ENCODE results near the gene ICAM3. TPM values are rescaled to one million over a fixed set of nuclear protein-coding genes. Genes with fewer than 3 reads are reported as not detected.
A peak's percentile ranks its signal among the peaks of the same experiment; 100 is the strongest.
"Not testable (repeated sequence)": the region's sequence is repeated elsewhere in the genome, so short reads cannot be mapped to it uniquely, and the experiment has no call there.

ICAM3 gene
- total RNA-seq, 2 experiments from 2014 or later = 125 to 132 TPM

GRCh38 chr19:10339977-10340376 lies 553 bp upstream of the ICAM3 start:
- ChIA-PET POLR2A (interaction anchor here (1.3 kb wide), 1 partner anchor 69 kb away, joined by 5 read pairs; the partner anchor contains the start of gene ICAM1), CTCF (interaction anchor here (1.6 kb wide), 1 partner anchor 51 kb away, joined by 3 read pairs; no protein-coding TSS in a partner anchor)
- Mint-ChIP-seq H3K27me3 (no peaks in the 10 kb centered on the region), H3K4me3 (peak overlapping the region; percentile 86), H3K27ac (peak overlapping the region; percentile 90), H3K9me3 (no peaks in the 10 kb centered on the region), H3K4me1 (ENCODE audit: low read depth) (peaks cover 27% of the 10 kb centered on the region), H3K36me3 (peaks cover 7% of the 10 kb centered on the region)
- DNase-seq = no peak
- intact Hi-C loops (cut with micrococcal nuclease) = loop anchor here (10.0 kb wide), 1 partner anchor 145 kb away; the partner anchor contains the start of gene DNMT1

GRCh38 chr19:10338940-10339339 lies 484 bp downstream of the ICAM3 start:
- H3K4me1 Mint-ChIP-seq (ENCODE audit: low read depth) = peaks cover 33% of the 10 kb centered on the region
- ChIA-PET CTCF (interaction anchor here (0.6 to 1.0 kb wide), 2 partner anchors 69 to 235 kb away, joined by 4 read pairs; no protein-coding TSS in a partner anchor), POLR2A (no interaction called here)
- H3K9me3 Mint-ChIP-seq = no peaks in the 10 kb centered on the region
- intact Hi-C loops (cut with micrococcal nuclease) = loop anchor here (10.0 kb wide), 1 partner anchor 144 kb away; the partner anchor contains the start of gene DNMT1
- DNase-seq = peak; percentile 48
- H3K27ac Mint-ChIP-seq = peak overlapping the region; percentile 90
- peaks cover 10% of the 10 kb centered on the region for H3K36me3 Mint-ChIP-seq
- no peaks in the 10 kb centered on the region for H3K27me3 Mint-ChIP-seq
- H3K4me3 Mint-ChIP-seq = peak overlapping the region; percentile 86

GRCh38 chr19:10336725-10337124 lies 2.7 kb downstream of the ICAM3 start:
- H3K9me3 Mint-ChIP-seq, H3K27me3 Mint-ChIP-seq, DNase-seq, H3K4me3 Mint-ChIP-seq, H3K27ac Mint-ChIP-seq, POLR2A ChIA-PET: not testable (repeated sequence)
- peaks cover 26% of the 10 kb centered on the region for H3K36me3 Mint-ChIP-seq
- intact Hi-C loops (cut with micrococcal nuclease) = loop anchor here (10.0 kb wide), 1 partner anchor 142 kb away; the partner anchor contains the start of gene DNMT1
- CTCF ChIA-PET = interaction anchor here (2.1 kb wide), 1 partner anchor 52 kb away, joined by 4 read pairs; no protein-coding TSS in a partner anchor
- H3K4me1 Mint-ChIP-seq (ENCODE audit: low read depth) = peaks cover 51% of the 10 kb centered on the region

GRCh38 chr19:10335352-10335985 lies 4.0 kb downstream of the ICAM3 start:
- Mint-ChIP-seq H3K4me3 (no peak overlapping the region), H3K27me3 (no peaks in the 10 kb centered on the region), H3K9me3 (no peaks in the 10 kb centered on the region), H3K36me3 (peaks cover 26% of the 10 kb centered on the region), H3K27ac (no peak overlapping the region), H3K4me1 (ENCODE audit: low read depth) (peaks cover 51% of the 10 kb centered on the region)
- no peak for DNase-seq
- POLR2A ChIA-PET = interaction anchor here (0.5 kb wide), 1 partner anchor 474 kb away, joined by 3 read pairs; no protein-coding TSS in a partner anchor
- CTCF ChIA-PET = no interaction called here
- intact Hi-C loops (cut with micrococcal nuclease) = loop anchor here (10.0 kb wide), 1 partner anchor 141 kb away; the partner anchor contains the start of gene DNMT1

- no peaks in the 10 kb centered on the region for H3K27me3 Mint-ChIP-seq
- intact Hi-C loops (cut with micrococcal nuclease) = loop anchor here (10.0 kb wide), 1 partner anchor 140 kb away; the partner anchor contains the start of gene DNMT1
- peak overlapping the region; percentile 95 for H3K4me3 Mint-ChIP-seq
- H3K36me3 Mint-ChIP-seq = peaks cover 32% of the 10 kb centered on the region
- H3K9me3 Mint-ChIP-seq = no peaks in the 10 kb centered on the region
- DNase-seq = peak; percentile 71
- H3K27ac Mint-ChIP-seq = no peak overlapping the region
- CTCF ChIA-PET = interaction anchor here (1.2 to 2.0 kb wide), 4 partner anchors 20 to 65 kb away, joined by 3 to 12 read pairs (median 5); no protein-coding TSS in a partner anchor
- POLR2A ChIA-PET = interaction anchor here (0.6 to 1.3 kb wide), 3 partner anchors 10 to 67 kb away, joined by 3 read pairs; no protein-coding TSS in a partner anchor
- peaks cover 51% of the 10 kb centered on the region for H3K4me1 Mint-ChIP-seq (ENCODE audit: low read depth)
Measured at GRCh38 chr19:10334588-10335351, 4.7 kb downstream of the ICAM3 start.

GRCh38 chr19:10333758-10334587 lies 5.5 kb downstream of the ICAM3 start:
- Mint-ChIP-seq H3K9me3 (no peaks in the 10 kb centered on the region), H3K4me3 (peak overlapping the region; percentile 95), H3K4me1 (ENCODE audit: low read depth) (peaks cover 45% of the 10 kb centered on the region), H3K36me3 (peaks cover 36% of the 10 kb centered on the region), H3K27me3 (no peaks in the 10 kb centered on the region), H3K27ac (peak overlapping the region; percentile 96)
- DNase-seq = no peak
- intact Hi-C loops (cut with micrococcal nuclease) = loop anchor here (1.0 to 10.0 kb wide), 4 partner anchors 17 to 139 kb away; partner anchors contain the start of genes DNMT1, FDX2, ICAM1 and TYK2
- ChIA-PET POLR2A (interaction anchor here (0.6 to 2.3 kb wide), 10 partner anchors 11 to 368 kb away, joined by 3 to 23 read pairs (median 3); partner anchors contain the start of genes CDC37 and ICAM1), CTCF (interaction anchor here (0.8 to 2.0 kb wide), 9 partner anchors 20 to 306 kb away, joined by 3 to 12 read pairs (median 3); no protein-coding TSS in a partner anchor)

- no peaks in the 10 kb centered on the region for H3K9me3 Mint-ChIP-seq
- ChIA-PET CTCF (interaction anchor here (0.8 to 2.0 kb wide), 9 partner anchors 21 to 305 kb away, joined by 3 to 12 read pairs (median 3); no protein-coding TSS in a partner anchor), POLR2A (interaction anchor here (0.6 to 2.3 kb wide), 7 partner anchors 16 to 369 kb away, joined by 3 to 23 read pairs (median 4); partner anchors contain the start of genes CDC37 and ICAM1)
- peaks cover 37% of the 10 kb centered on the region for H3K4me1 Mint-ChIP-seq (ENCODE audit: low read depth)
- peaks cover 36% of the 10 kb centered on the region for H3K36me3 Mint-ChIP-seq
- peak within 1 kb of the TSS; percentile 95 for H3K4me3 Mint-ChIP-seq
- DNase-seq = peak; percentile 99
- H3K27me3 Mint-ChIP-seq = no peaks in the 10 kb centered on the region
- peak within 1 kb of the TSS; percentile 96 for H3K27ac Mint-ChIP-seq
- intact Hi-C loops (cut with micrococcal nuclease) = loop anchor here (1.0 to 10.0 kb wide), 4 partner anchors 16 to 138 kb away; partner anchors contain the start of genes DNMT1, FDX2, ICAM1 and TYK2
Measured at GRCh38 chr19:10332965-10333757, 6.3 kb downstream of the ICAM3 start, which contains the start of gene RAVER1. Gene RAVER1, minus strand, starts transcription at chr19:10333529. Its CDS starts 22 bp downstream, at chr19:10333507.

GRCh38 chr19:10332158-10332964 lies 7.1 kb downstream of the ICAM3 start:
- intact Hi-C loops (cut with micrococcal nuclease) = loop anchor here (2.0 to 10.0 kb wide), 2 partner anchors 16 to 138 kb away; partner anchors contain the start of genes DNMT1 and FDX2
- H3K4me1 Mint-ChIP-seq (ENCODE audit: low read depth) = peaks cover 36% of the 10 kb centered on the region
- DNase-seq = no peak
- POLR2A ChIA-PET = interaction anchor here (1.3 to 2.3 kb wide), 3 partner anchors 41 to 71 kb away, joined by 3 to 23 read pairs (median 4); partner anchors contain the start of genes CDC37 and ICAM1
- peaks cover 43% of the 10 kb centered on the region for H3K36me3 Mint-ChIP-seq
- peak overlapping the region; percentile 95 for H3K4me3 Mint-ChIP-seq
- peak overlapping the region; percentile 96 for H3K27ac Mint-ChIP-seq
- no peaks in the 10 kb centered on the region for H3K9me3 Mint-ChIP-seq
- CTCF ChIA-PET = interaction anchor here (0.9 to 2.8 kb wide), 4 partner anchors 57 to 367 kb away, joined by 3 to 12 read pairs (median 8); no protein-coding TSS in a partner anchor
- H3K27me3 Mint-ChIP-seq = no peaks in the 10 kb centered on the region

- H3K36me3 Mint-ChIP-seq = peaks cover 40% of the 10 kb centered on the region
- no peak overlapping the region for H3K27ac Mint-ChIP-seq
- CTCF ChIA-PET = no interaction called here
- POLR2A ChIA-PET = interaction anchor here (0.6 kb wide), 1 partner anchor 45 kb away, joined by 4 read pairs; no protein-coding TSS in a partner anchor
- DNase-seq = no peak
- no peak overlapping the region for H3K4me3 Mint-ChIP-seq
- intact Hi-C loops (cut with micrococcal nuclease) = no loop called here
- peaks cover 33% of the 10 kb centered on the region for H3K4me1 Mint-ChIP-seq (ENCODE audit: low read depth)
- H3K9me3 Mint-ChIP-seq = no peaks in the 10 kb centered on the region
- H3K27me3 Mint-ChIP-seq = no peaks in the 10 kb centered on the region
Measured at GRCh38 chr19:10329555-10329954, 9.9 kb downstream of the ICAM3 start.
